ENCODE results near the gene PDE4B. TPM values are rescaled to one million over a fixed set of nuclear protein-coding genes. Genes with fewer than 3 reads are reported as not detected.

PDE4B gene
- total RNA-seq, 1 donor from 2014 or later = 3.8 TPM

GRCh38 chr1:65820983-65821382 is 28.3 kb downstream of the PDE4B start:
- peak; percentile 44 for DNase-seq (ENCODE audit: low read depth)
- no peak overlapping the region for H3K4me3 ChIP-seq (ENCODE audit: low read depth, low read length)
- TF ChIP-seq CTCF (conservative IDR thresholded peaks at IDR 0.05; ENCODE audit: low read depth, low read length) = no peak

GRCh38 chr1:65821386-65821785 is 28.7 kb downstream of the PDE4B start:
- no peak for TF ChIP-seq CTCF (conservative IDR thresholded peaks at IDR 0.05; ENCODE audit: low read depth, low read length)
- no peak overlapping the region for H3K4me3 ChIP-seq (ENCODE audit: low read depth, low read length)
- no peak for DNase-seq (ENCODE audit: low read depth)

GRCh38 chr1:65824103-65824502 is 31.4 kb downstream of the PDE4B start:
- no peak overlapping the region for H3K4me3 ChIP-seq (ENCODE audit: low read depth, low read length)
- TF ChIP-seq CTCF (conservative IDR thresholded peaks at IDR 0.05; ENCODE audit: low read depth, low read length) = no peak
- no peak for DNase-seq (ENCODE audit: low read depth)

- no peak for DNase-seq (ENCODE audit: low read depth)
- TF ChIP-seq CTCF (conservative IDR thresholded peaks at IDR 0.05; ENCODE audit: low read depth, low read length) = no peak
- no peak overlapping the region for H3K4me3 ChIP-seq (ENCODE audit: low read depth, low read length)
These were observed 33.0 kb downstream of the PDE4B start for GRCh38 chr1:65825741-65826140.

GRCh38 chr1:65826782-65827181 is 34.1 kb downstream of the PDE4B start:
- no peak overlapping the region for H3K4me3 ChIP-seq (ENCODE audit: low read depth, low read length)
- TF ChIP-seq CTCF (conservative IDR thresholded peaks at IDR 0.05; ENCODE audit: low read depth, low read length) = no peak
- DNase-seq (ENCODE audit: low read depth) = no peak

GRCh38 chr1:65827346-65827745 is 34.7 kb downstream of the PDE4B start:
- no peak for DNase-seq (ENCODE audit: low read depth)
- H3K4me3 ChIP-seq (ENCODE audit: low read depth, low read length) = no peak overlapping the region
- TF ChIP-seq CTCF (conservative IDR thresholded peaks at IDR 0.05; ENCODE audit: low read depth, low read length) = no peak

- H3K4me3 ChIP-seq (ENCODE audit: low read depth, low read length) = no peak overlapping the region
- DNase-seq (ENCODE audit: low read depth) = no peak
- no peak for TF ChIP-seq CTCF (conservative IDR thresholded peaks at IDR 0.05; ENCODE audit: low read depth, low read length)
These were observed 37.6 kb downstream of the PDE4B start for GRCh38 chr1:65830306-65830705.

All from epithelial cell of proximal tubule (primary cell).